SU-DHL-6 (cell line): Measurements from ENCODE around the gene STK32C.

ENCODE experiments used
- CTCF ChIP-seq: fragments of 200-600 bp; sonication (generic); IDR thresholded peaks from one replicate; pipeline ENCODE4 v1.5.1; 2017; ENCODE audit warnings: antibody characterized with exemption, mild to moderate bottlenecking, low read length, moderate library complexity; ENCODE audit not compliant: insufficient read depth, poor library complexity, severe bottlenecking
- EZH2phosphoT487 ChIP-seq: fragments of 200-600 bp; sonication (generic), shearing (Covaris generic); conservative IDR thresholded peaks from 2 replicates; pipeline ENCODE4 v1.6.1; 2018; ENCODE audit warnings: mild to moderate bottlenecking, antibody characterized with exemption, low read length, moderate library complexity, mixed read lengths

- TF ChIP-seq CTCF: no peak
- no peak for TF ChIP-seq EZH2phosphoT487
Observed at GRCh38 chr10:132249226-132249724, 58.5 kb downstream of the STK32C start.
